GM12891 (cell line): ENCODE data around the gene EXOC7.

Experiments used
- PAX5 ChIP-seq: IDR thresholded peaks from 2 replicates; pipeline ENCODE4 v1.6.1; 2011; ENCODE audit warnings: low read length, moderate library complexity, mild to moderate bottlenecking; ENCODE audit not compliant: insufficient read depth, severe bottlenecking
- POLR2A ChIP-seq: IDR thresholded peaks from 2 replicates; pipeline ENCODE4 v1.6.1; 2011; ENCODE audit warnings: low read depth, low read length, control low read depth
- POLR2AphosphoS5 ChIP-seq: IDR thresholded peaks from 2 replicates; pipeline ENCODE4 v1.6.1; 2011; ENCODE audit warnings: low read depth, low read length, control low read depth
- POU2F2 ChIP-seq: IDR thresholded peaks from 2 replicates; pipeline ENCODE4 v1.6.1; 2011; ENCODE audit warnings: low read depth, mild to moderate bottlenecking, control low read depth, low read length, moderate library complexity
- TAF1 ChIP-seq: IDR thresholded peaks from 2 replicates; pipeline ENCODE4 v1.6.1; 2011; ENCODE audit warnings: low read depth, low read length, control low read depth

DNA sequence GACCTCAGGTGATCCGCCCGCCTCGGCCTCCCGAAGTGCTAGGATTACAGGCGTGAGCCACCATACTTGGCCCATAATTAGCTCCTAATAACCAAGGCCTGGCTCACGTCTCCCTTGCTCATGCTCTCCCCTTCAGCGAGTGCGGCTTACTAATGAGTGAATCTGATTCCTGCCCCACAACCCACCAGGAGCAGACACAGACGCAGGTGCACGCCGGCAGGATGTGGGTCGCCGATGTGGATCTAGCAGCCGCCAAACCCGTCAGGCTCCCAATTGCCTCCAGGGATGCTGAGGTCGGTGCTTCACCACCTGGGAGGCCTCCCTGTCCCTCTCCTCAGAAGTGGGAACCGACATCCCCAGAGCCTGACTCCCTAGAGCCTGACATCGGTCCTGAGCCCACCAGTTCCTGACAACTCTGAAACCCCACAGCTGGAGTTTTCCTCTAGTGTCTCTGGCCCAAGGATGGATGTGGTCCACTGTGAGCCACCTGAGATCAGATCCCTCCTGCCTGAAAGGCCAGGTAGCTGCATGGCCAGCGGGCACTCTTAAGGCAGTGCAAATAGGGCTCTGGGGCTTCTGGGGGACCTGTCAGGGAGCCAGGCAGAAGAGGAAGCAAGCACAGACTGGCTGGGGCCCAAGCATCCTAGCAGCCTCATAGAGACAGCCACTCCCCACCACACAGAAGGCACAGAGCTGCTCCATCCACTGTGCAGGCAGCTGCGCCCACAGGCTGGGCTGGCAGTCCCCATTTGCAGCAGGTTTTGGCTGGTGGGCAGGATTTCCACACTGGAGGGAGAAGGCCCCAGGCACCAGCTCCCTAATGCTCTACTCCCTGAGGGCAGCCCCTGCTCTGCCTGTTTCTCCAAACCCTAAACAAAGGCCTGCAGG is 10.8 kb downstream of the EXOC7 start:
- TF ChIP-seq TAF1 (no peak), POLR2AphosphoS5 (no peak), POLR2A (no peak), POU2F2 (no peak), PAX5 (no peak)
